Left renal cortex interstitium (tissue), 4 donors: ENCODE measurements around the gene CNOT3. TPM values are rescaled to one million over a fixed set of nuclear protein-coding genes. Genes with fewer than 3 reads are reported as not detected.

Source experiments
- DNase-seq, 4 donors: peaks; one replicate each; pipeline ENCODE4 v3.0.0-alpha.2; 2013; ENCODE audit warnings: low read depth in 4 of 4, low spot score in 2 of 4, missing footprints in 1 of 4
- polyA plus RNA-seq, 4 donors: library from polyadenylated mRNA; unstranded; fragments of 120-200 nt; gene quantifications; one replicate each; pipeline ENCODE4 v1.2.1, GENCODE V29; 2013; ENCODE audit not compliant: insufficient read length in 4 of 4

Gene CNOT3
- polyA plus RNA-seq, 4 donors = 66.6 to 74.0 (median 69.4) TPM

DNA sequence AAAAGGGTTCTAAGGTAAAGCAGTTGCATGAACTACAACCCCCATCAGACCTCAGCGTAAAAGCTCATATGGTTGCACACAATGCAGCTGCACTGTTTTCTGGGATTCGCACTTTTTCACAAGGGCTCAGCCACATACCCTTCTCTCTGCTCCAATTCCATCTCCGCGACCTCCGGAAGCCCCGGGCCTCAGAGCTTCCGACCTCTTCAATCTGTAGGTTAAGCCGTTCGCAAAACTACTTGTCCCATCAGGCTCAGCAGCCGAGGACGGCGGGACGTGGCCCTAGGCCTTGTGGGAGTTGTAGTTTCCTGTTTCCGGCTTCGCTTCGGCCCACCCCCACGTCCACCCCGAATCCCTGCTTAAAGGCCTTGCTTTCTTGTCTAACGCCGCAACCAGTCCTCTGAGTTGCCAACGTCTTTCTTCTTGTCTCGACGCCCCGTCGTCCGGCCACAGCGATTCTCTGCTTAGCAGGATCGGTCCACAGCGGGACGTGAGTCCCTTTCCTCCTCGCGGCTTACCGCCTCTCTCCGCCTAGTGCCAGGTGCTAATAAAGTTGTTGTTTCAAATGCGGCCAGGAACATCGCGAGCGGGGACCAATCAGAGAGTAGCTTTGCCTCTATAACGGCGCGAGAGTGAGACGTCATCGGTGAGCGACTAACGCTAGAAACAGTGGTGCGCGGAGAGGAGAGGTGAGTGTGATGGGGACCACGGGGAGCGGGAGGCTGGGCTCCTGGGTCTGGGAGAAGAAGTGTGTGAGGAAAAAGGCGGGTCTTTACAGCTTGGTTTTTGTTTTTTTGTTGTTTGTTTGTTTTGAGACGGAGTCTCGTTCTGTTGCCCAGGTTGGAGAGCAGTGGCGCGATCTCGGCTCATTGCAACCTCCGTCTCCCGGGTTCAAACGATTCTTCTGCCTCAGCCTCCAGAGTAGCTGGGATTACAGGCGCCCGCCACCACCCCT lies 22.2 kb upstream of the CNOT3 start, which contains the start of the genes PRPF31 and TFPT:
PRPF31 (plus strand) TSS at position 646 of the 955 bp plus-strand sequence. CDS start 2,525 bp downstream, outside the sequence.
TFPT (minus strand) TSS at position 549 of the 955 bp plus-strand sequence; CDS start at position 161, 388 bp downstream.
- DNase-seq = peak; percentile 98 to 100 (median 98)

DNA sequence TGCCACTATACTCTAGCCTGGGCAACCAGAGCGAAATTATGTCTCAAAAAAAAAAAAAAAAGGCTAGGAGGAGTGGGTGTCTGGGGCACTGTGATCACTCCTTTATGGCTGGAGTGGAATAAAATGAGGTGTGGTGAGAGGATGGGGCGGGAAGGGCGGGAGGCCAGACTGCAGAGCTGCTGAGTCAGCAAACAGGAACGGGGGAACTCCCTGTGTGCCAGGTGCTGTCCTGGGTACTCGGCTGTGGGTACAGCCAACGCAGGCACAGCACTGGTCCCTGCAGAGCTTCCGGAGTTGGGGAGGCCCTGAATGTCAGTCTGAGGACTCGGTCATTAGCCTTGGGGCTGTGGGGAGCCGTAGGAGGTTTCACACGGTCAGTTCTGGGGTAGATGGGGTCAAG lies 16.3 kb upstream of the CNOT3 start:
- DNase-seq = no peak

GRCh38 chr19:54123682-54124081 lies 13.9 kb upstream of the CNOT3 start:
- DNase-seq = no peak

- no peak for DNase-seq
Measured at GRCh38 chr19:54124393-54124792, 13.2 kb upstream of the CNOT3 start.

DNA sequence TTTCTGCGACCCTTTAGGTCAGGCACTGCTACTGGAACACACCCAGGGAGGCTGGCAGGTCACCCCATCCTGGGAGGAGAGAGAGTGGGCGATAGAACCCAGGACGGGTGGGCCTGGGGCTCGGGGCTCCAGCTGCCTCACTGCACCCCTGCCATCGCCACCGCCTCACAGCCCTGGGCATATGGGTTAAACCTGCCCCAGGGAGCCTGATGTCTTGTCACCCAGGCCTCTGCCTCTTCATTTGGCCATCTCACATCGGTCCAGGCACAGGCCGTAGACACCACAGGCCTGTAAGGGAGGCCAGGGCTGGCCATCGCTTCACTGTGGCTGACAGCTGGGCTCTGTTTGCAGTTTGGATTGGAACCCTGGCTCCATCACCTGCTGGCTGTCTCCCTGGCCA lies 11.8 kb upstream of the CNOT3 start:
- no peak for DNase-seq

DNA sequence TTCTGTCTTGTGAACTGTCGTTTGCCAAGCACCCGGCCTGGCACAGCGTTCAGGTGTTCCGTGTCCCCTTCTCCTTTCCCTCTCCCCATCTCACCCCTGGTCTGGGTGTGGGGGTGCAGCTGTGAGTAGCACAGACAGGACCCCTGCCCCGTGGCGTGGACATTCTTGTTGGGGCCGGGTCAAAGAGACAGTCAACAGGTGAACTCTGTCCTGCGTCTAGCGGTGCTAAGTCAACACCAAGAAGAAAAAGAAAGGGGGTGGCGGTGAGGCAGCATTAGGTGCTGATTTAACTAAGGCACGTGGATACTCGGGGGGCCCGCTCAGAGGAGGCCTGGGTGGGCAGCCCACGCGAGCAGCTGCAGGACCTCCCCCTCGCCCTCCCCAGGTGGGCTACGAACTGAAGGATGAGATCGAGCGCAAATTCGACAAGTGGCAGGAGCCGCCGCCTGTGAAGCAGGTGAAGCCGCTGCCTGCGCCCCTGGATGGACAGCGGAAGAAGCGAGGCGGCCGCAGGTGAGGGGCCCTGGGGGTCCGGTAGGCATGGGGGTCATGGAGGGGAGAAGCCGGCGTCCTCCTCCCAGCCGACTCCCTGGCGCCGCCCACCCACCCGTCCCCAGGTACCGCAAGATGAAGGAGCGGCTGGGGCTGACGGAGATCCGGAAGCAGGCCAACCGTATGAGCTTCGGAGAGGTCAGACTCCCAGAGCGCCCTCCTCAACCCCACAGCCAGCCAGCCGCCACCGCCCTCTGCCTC lies 9.7 kb upstream of the CNOT3 start:
- no peak for DNase-seq

DNA sequence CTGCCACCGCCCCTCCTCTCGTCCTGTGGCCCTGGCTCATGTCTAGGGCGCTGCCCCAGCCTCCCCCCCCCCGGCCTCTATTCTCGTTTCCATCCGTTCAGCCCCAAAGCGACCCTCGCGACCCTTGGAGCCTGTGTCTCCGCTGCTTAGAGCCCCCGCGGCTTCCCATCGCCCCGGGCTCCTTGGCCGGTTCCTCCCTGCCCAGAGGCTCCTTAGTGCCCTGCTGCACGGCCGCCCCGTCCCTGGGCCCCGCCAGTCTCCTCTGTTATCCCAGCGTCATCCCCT lies 9.2 kb upstream of the CNOT3 start:
- DNase-seq = no peak

DNA sequence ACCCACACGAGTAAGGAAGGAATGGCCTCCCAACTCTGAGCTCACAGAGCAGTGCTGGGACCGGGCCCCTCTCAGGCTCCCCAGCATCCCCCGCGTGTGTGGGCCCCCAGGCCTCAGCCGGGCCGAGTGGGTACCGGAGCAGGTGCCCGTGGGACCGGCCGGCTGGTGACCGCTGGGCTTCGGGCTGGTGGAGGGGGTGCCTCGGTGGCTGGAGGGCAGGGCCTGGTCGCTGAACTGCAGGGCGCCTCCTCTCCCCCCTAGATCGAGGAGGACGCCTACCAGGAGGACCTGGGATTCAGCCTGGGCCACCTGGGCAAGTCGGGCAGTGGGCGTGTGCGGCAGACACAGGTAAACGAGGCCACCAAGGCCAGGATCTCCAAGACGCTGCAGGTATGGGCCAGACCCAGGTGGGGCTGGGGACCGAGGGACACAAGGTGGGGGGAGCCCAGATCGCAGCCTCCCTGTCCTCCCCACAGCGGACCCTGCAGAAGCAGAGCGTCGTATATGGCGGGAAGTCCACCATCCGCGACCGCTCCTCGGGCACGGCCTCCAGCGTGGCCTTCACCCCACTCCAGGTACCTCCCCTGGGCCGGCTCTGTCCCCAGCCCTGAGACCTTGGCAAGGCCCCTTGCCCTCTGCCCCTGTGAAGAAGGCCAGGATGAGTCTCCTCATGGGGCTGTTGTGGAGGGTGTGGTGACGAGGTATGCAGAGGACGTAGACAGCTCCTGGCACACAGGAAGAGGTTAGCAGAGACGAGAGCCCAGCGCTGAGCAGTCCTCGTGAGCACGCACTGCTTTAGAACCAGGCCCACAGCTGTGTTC lies 8.6 kb upstream of the CNOT3 start:
- DNase-seq = no peak

DNA sequence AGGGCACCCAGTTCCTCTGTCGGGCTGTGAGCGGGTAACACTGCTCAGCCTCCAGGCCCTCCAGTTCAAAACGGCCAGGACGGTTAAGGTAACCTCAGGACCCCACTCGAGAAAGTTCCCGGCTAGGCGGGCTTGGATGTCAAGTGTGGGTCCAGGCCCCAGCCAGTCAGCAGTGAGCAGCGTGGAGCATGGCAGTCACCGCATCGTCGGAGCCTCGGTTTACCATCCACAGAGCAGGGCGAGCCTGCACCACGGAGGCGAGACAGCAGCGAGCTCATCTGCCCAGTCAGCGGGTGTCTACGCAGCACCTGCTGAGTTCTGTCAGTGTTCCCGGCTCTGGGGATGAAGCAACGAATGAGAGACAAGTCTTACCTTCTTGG lies 8.0 kb upstream of the CNOT3 start:
- no peak for DNase-seq

DNA sequence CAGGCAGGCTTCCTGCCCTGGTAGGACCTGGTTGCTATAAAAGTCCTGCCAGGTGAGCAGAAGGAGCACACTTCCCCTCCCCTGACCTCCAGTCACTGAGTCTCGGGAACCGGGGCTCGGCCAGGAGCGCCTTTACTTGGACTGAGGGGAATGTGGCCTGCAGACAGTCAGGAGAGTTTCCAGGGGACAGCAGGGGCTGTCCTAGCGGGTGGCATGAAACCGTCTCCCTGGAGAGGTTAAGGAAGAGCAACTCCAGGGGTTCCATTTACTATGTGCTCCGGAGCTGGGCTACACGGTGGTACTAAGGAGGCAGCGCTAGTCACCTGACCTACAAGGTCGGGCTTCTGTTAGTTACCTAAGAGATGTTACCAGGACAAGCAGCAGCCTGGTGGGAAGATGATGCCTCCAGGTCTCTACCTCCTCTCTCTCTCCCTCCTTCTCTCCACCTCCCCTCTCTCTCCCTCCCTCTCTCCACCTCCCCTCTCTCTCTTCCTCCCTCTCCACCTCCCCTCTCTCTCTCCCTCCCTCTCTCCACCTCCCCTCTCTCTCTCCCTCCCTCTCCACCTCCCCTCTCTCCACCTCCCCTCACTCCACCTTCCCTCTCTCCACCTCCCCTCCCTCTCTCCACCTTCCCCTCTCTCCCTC lies 4.1 kb upstream of the CNOT3 start:
- DNase-seq = no peak

GRCh38 chr19:54133957-54134590 lies 3.5 kb upstream of the CNOT3 start:
- no peak for DNase-seq

GRCh38 chr19:54136086-54136863 lies 1.3 kb upstream of the CNOT3 start:
- DNase-seq = no peak

DNA sequence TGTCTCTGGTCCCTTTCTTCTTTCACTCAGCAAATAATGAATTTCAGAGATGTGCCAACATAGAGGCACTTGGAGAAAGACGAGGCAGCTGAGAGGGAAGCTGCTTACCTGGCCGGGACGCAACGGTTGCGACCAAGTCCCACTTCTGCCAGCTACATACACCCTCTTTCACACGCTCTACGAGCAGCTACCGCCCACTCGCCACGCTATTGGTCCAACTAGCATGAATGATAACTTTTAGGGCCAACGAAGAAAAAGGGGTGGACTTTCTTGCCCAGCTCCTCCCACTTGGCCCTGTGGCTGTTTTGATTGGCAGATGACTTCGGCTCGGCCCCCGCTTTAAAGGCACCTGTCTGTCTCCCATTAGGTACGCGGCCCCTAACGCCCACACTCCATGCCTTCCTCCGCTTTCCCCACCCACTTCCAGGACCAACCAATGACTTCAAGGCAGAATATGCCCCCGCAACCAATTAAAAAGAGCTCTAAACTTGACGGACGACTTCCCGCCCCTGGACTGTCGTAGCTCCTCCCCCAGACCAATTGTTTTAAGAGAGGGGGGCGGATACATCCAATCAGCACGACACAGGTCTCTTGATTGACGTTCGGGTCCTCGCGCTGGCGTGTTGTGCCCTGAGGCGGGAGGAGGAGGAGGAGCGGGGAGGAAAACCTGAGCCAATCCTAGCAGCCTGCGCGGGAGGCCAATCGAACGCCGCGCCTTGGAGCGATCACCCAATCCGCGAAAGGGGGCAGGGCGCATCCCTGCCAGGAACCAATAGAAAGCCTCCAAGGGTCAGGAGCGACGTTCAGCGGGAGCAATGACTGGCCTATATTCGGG lies 481 bp upstream of the CNOT3 start:
- peak; percentile 98 to 100 (median 99) for DNase-seq

DNA sequence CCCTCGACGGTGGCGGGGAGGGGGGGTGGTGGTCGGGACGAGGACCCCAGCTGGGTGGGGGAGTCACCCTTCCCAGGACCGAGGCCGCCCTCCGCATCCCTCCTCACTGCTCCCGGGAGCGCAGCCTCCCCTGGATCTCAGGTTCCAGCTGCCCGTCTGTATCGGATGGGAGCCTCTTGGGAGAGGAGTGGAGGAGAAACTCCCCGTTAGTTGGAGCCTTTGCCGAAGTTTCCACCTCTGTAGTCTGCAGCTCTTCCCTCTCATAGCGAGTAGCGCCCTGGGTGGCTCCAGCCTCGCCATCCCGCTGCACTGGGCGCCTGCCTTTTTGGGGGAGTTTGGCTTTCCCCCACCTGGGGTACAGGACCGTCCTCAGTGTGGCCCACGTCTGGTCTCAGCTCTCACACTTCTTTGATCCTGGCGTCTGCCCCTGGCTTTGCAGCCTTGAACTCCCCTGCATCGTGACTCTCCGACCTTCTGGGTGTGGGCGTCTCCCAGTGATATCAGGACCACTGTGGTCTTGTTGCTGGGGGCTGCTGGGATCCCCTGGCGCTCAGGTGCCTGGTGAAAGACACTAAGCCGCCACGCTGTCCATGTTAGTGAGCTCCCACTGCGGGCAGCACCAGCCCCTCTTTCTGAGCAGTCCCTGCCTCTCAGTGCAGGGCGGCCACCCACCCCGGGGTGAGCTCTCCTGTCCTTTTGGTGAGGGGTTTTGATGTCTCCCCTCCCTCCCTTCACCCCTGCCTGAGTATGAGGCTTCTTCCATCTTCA lies 1.1 kb downstream of the CNOT3 start:
- no peak for DNase-seq

DNA sequence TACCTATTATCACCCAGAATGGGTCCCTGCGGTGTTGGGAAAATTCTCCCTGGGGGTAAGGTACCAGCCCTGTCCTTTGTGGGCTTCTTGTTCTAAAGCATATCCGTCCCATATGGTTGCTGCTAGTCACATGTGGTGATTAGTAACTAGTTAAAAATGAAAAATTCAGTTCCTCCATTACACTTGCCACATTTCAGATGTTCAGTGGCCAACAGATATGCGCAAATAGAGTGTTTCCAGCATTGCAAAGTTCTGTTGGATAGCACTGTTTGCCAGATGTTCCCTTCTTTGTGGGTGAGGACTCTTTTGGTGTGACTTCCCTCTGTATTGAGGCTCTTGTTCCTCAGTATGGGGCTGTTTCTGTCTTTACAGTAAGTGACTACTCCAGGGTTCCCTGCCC lies 3.8 kb downstream of the CNOT3 start:
- no peak for DNase-seq

GRCh38 chr19:54142166-54142780 lies 4.7 kb downstream of the CNOT3 start:
- DNase-seq = no peak

- no peak for DNase-seq
Measured at GRCh38 chr19:54145541-54146158, 8.1 kb downstream of the CNOT3 start.
